ENCODE measurements around the gene MT1F.

Gene MT1F

GRCh38 chr16:56700195-56700594 is 42.4 kb downstream of the MT1F start:
- no peak for DNase-seq (ENCODE audit: low spot score)

GRCh38 chr16:56700631-56701030 is 42.9 kb downstream of the MT1F start:
- no peak for DNase-seq (ENCODE audit: low spot score)

- no peak for DNase-seq (ENCODE audit: low spot score)
Observed at GRCh38 chr16:56701534-56701933, 43.8 kb downstream of the MT1F start.

GRCh38 chr16:56702836-56703235 is 45.1 kb downstream of the MT1F start:
- DNase-seq (ENCODE audit: low spot score): no peak

Measured in CD4-positive, alpha-beta T cell treated with Interleukin-6 at 100 ng/mL for 8 hours (primary cell).